Left renal cortex interstitium (tissue), 4 donors: ENCODE results near the gene DYNLT5. TPM values are rescaled to one million over a fixed set of nuclear protein-coding genes. Genes with fewer than 3 reads are reported as not detected.
"Not testable (repeated sequence)": the region's sequence is repeated elsewhere in the genome, so short reads cannot be mapped to it uniquely, and the experiment has no call there.

Source experiments
- DNase-seq, 4 donors: peaks; one replicate each; pipeline ENCODE4 v3.0.0-alpha.2; 2013; ENCODE audit warnings: low read depth in 4 of 4, low spot score in 2 of 4, missing footprints in 1 of 4
- polyA plus RNA-seq, 4 donors: library from polyadenylated mRNA; unstranded; fragments of 120-200 nt; gene quantifications; one replicate each; pipeline ENCODE4 v1.2.1, GENCODE V29; 2013; ENCODE audit not compliant: insufficient read length in 4 of 4

The DYNLT5 gene
- polyA plus RNA-seq, 4 donors, result 1.7 to 2.4 (median 2.2) TPM

DNA sequence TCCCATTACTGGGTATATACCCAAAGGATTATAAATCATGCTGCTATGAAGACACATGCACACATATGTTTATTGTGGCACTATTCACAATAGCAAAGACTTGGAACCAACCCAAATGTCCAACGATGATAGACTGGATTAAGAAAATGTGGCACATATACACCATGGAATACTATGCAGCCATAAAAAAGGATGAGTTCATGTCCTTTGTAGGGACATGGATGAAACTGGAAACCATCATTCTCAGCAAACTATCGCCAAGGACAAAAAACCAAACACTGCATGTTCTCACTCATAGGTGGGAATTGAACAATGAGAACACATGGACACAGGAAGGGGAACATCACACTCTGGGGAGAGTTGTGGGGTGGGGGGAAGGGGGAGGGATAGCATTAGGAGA is 33.5 kb downstream of the DYNLT5 start:
- not testable (repeated sequence) for DNase-seq

- no peak for DNase-seq
These were observed 35.4 kb downstream of the DYNLT5 start for GRCh38 chr1:66787641-66788040.

- no peak for DNase-seq
These were observed 36.1 kb downstream of the DYNLT5 start for GRCh38 chr1:66788231-66788939.

- DNase-seq, result no peak
These were observed 39.7 kb downstream of the DYNLT5 start for GRCh38 chr1:66791621-66792610.

DNA sequence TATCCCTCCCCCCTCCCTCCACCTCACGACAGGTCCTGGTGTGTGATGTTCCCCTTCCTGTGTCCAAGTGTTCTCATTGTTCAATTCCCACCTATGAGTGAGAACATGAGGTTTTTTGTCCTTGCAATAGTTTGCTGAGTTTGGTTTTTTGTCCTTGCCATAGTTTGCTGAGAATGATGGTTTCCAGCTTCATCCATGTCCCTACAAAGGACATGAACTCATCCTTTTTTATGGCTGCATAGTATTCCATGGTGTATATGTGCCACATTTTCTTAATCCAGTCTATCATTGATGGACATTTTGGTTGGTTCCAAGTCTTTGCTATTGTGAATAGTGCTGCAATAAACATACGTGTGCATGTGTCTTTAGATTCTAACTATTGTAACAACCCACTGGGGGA is 43.6 kb downstream of the DYNLT5 start:
- not testable (repeated sequence) for DNase-seq

- no peak for DNase-seq
These were observed 57.0 kb downstream of the DYNLT5 start for GRCh38 chr1:66809245-66809644.

DNA sequence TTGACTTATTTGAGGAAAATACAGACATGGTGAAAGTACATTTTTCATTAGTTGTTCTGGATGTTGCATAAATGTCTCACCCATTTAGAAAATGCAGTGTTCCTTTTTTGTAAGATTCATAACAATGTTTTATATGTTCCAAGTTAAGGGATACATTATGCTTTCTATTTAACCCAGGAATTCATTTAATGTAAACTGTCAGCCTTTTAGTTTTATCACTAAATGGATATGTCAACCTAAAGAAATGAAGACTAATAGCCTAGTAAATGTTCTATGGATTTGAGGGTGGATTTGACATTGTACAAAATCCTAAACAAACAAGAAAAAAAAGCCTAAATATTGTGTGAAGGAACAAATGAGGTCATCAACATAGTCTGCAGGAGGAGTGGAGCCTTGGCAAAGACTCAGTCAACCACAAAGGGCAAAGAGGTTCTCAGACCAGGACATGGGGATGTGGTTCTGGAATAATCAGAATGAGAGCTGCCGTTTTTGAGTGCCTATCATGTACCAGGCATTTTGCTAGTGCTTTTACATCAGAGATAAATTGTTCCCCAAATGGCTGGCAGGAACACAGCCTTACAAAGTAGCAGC is 57.6 kb downstream of the DYNLT5 start:
- no peak for DNase-seq

DNA sequence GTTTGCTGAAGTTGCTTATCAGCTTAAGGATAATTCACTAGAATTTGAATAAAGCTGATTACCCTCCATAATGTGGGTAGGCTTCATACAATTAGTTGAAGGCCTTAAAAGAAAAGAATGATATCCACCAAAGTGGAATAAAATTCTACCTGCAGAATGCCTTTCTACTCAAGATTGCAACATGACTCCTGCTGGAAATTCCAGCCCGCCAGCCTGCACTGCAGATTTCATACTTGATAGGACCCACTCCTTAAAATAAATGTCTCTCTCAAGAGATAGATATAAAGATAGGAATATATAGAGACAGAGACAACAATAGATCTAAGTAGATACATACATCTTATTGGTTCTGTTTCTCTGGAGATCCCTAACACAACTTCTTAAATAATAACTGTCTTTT is 72.5 kb downstream of the DYNLT5 start:
- no peak for DNase-seq

Other genes with a start within 250 kb of the DYNLT5 start
- 10 to 100 TPM in 3 of 4 donors, 1 to 10 TPM in 1; 9.8 to 20.6 (median 14.4) TPM for gene SGIP1, start 218.3 kb upstream of the DYNLT5 start, polyA plus RNA-seq
- gene INSL5, start 48.8 kb downstream of the DYNLT5 start, polyA plus RNA-seq, result under 1 TPM in 3 of 4 donors, not detected in 1; 0.18 to 0.43 (median 0.38) TPM
- gene DNAI4, start 172.4 kb downstream of the DYNLT5 start, polyA plus RNA-seq, result 10 to 100 TPM; 10.7 to 18.0 (median 15.9) TPM
- gene MIER1, start 172.5 kb downstream of the DYNLT5 start, polyA plus RNA-seq, result 10 to 100 TPM; 30.3 to 41.1 (median 38.2) TPM